Aorta (tissue), 5 donors: ENCODE data around the gene RAB40B. TPM values are rescaled to one million over a fixed set of nuclear protein-coding genes. Genes with fewer than 3 reads are reported as not detected.

Experiments used
- ATAC-seq: fragments of 200-7000 bp; cut with Tn5 transposase; one replicate; pipeline ENCODE4 v1.9.1; 2022; ENCODE audit warnings: moderate library complexity; ENCODE audit not compliant: low FRiP score
- DNase-seq, 2 donors: peaks; one replicate each; pipeline ENCODE4 v3.0.0-alpha.2; 2020
- H3K27ac ChIP-seq, 2 donors: one replicate each; pipeline ENCODE4 v1.5.1; 2013; ENCODE audit warnings: low read length in 2 of 2, mild to moderate bottlenecking in 2 of 2, moderate library complexity in 2 of 2, control low read depth in 1 of 2, inconsistent platforms in 1 of 2, low read depth in 1 of 2
- H3K27me3 ChIP-seq, 2 donors: one replicate each; pipeline ENCODE4 v1.6.1; 2013; ENCODE audit warnings: control low read depth in 1 of 2, low read length in 1 of 2, mild to moderate bottlenecking in 1 of 2, moderate library complexity in 1 of 2; ENCODE audit not compliant: insufficient read depth in 2 of 2, control insufficient read depth in 1 of 2
- H3K36me3 ChIP-seq, 2 donors: one replicate each; pipeline ENCODE4 v1.6.1; 2013; ENCODE audit warnings: control low read depth in 1 of 2, low read length in 1 of 2, mild to moderate bottlenecking in 1 of 2; ENCODE audit not compliant: insufficient read depth in 2 of 2, control insufficient read depth in 1 of 2
- H3K4me1 ChIP-seq, 2 donors: one replicate each; pipeline ENCODE4 v1.6.1; 2013; ENCODE audit warnings: low read length in 2 of 2, control low read depth in 1 of 2, mild to moderate bottlenecking in 1 of 2, moderate library complexity in 1 of 2; ENCODE audit not compliant: insufficient read depth in 2 of 2, control insufficient read depth in 1 of 2
- H3K4me3 ChIP-seq, 2 donors: one replicate each; pipeline ENCODE4 v1.5.1; 2013; ENCODE audit warnings: low read length in 2 of 2, control low read depth in 1 of 2, mild to moderate bottlenecking in 1 of 2
- H3K9me3 ChIP-seq: one replicate; pipeline ENCODE4 v1.6.1; 2013; ENCODE audit warnings: mild to moderate bottlenecking, low read length; ENCODE audit not compliant: control insufficient read depth
- WGBS, 2 donors: extraction: QIAGEN DNeasy Blood & Tissue Kit; methylation state at CpG; one replicate each; pipeline ENCODE4 v1.1.7; 2013; 5-methylcytosine and 5-hydroxymethylcytosine counted together
- intact Hi-C, 2 donors: fragments of 100-400 bp; cut with DNase I; formaldehyde crosslinking; loops; one replicate each; pipeline versions ENCODE4 v1.14.2 to v1.15.0; 2022
- polyA plus RNA-seq, 2 donors: library from polyadenylated mRNA; stranded (reverse); fragments of 200-250 nt; gene quantifications; one replicate each; pipeline ENCODE4 v1.2.3, GENCODE V29; 2013
- total RNA-seq, 2 donors: library from RNA; stranded (reverse); fragmentation: NEBNext Ultra II Directional; extraction: Animal tissue kit (Norgen Biotek cat#: 25700); gene quantifications; one replicate each; pipeline ENCODE4 v1.2.1, GENCODE V29; 2021
- donor health status: healthy with polysubstance abuse.
- donor health status: Bipolar disorder and iron deficiency.
- donor health status: DM: no; HTN: no; CAD: no.
- donor health status: DM: no; HTN: no; CAD: no.
- donor health status: DM: yes; HTN: yes; CAD: no.

Gene RAB40B
- total and polyA plus RNA-seq, 4 donors = 4.5 to 19.5 (median 11.2) TPM

- Histone ChIP-seq H3K27me3 (no peaks in the 10 kb centered on the region), H3K4me3 (no peak overlapping the region), H3K4me1 (no peaks in the 10 kb centered on the region), H3K36me3 (no peaks in the 10 kb centered on the region), H3K27ac (no peak overlapping the region), H3K9me3 (no peaks in the 10 kb centered on the region)
- intact Hi-C loops = no loop called here
- WGBS, 2 donors = 93 to 94% methylated on average over 19 of the region's 19 CpGs
- ATAC-seq (no peak), DNase-seq (no peak)
Observed at GRCh38 chr17:82720204-82720603, 21.7 kb upstream of the RAB40B start.

DNA sequence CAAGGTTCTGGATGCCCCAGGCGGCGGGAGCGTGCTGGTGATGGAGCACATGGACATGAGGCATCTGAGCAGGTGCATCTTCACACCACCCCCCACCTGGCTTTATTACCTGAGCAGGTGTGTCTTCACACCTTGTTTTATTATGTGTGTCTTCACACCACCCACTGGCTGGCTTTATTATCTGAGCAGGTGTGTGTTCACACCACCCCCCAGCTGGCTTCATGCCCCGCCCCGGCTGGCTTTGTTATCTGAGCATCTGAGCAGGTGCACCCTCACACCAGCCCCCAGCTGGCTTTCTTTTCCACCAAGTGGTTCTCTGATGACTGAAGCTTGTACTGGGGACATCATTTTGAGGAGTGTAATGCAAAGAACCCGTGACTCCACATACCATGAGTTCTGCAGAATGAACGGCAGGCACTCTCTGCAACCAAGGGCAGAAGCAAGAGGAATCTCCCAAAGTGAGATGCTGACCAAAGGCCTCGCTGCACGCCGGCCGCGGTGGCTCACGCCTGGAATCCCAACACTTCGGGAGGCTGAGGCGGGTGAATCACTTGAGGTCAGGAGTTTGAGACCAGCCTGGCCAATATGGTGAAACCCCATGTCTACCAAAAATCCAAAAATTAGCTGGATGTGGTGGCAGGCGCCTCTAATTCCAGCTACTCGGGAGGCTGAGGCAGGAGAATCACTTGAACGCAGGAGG is 20.6 kb upstream of the RAB40B start:
- no peaks in the 10 kb centered on the region for H3K27me3 ChIP-seq
- WGBS, 2 donors = 95% methylated on average over 18 of the region's 18 CpGs
- intact Hi-C loops = loop anchor here in 1 of 2 donors (2.0 to 5.0 kb wide), 2 partner anchors 16 to 33 kb away; partner anchors contain the start of genes FN3K and TBCD
- H3K4me1 ChIP-seq = no peaks in the 10 kb centered on the region
- H3K4me3 ChIP-seq = no peak overlapping the region
- DNase-seq = no peak
- H3K36me3 ChIP-seq = no peaks in the 10 kb centered on the region
- no peak for ATAC-seq
- no peaks in the 10 kb centered on the region for H3K9me3 ChIP-seq
- no peak overlapping the region for H3K27ac ChIP-seq

GRCh38 chr17:82716203-82717010 is 17.9 kb upstream of the RAB40B start, which contains the start of gene FN3KRP:
Gene FN3KRP, plus strand, starts transcription at chr17:82716706. Its CDS starts 50 bp downstream, at chr17:82716756.
- Histone ChIP-seq H3K4me3 (peak within 1 kb of the TSS; percentile 71), H3K27ac (no peak within 1 kb of the TSS), H3K27me3 (no peaks in the 10 kb centered on the region), H3K4me1 (no peaks in the 10 kb centered on the region), H3K9me3 (no peaks in the 10 kb centered on the region), H3K36me3 (no peaks in the 10 kb centered on the region)
- WGBS, 2 donors = 0 to 1% methylated on average over 63 to 75 of the region's 75 CpGs
- intact Hi-C loops = loop anchor here in 1 of 2 donors (5.0 kb wide), 1 partner anchor 36 kb away; the partner anchor contains the start of gene TBCD
- peak; percentile 98 for DNase-seq
- ATAC-seq = peak; percentile 91

DNA sequence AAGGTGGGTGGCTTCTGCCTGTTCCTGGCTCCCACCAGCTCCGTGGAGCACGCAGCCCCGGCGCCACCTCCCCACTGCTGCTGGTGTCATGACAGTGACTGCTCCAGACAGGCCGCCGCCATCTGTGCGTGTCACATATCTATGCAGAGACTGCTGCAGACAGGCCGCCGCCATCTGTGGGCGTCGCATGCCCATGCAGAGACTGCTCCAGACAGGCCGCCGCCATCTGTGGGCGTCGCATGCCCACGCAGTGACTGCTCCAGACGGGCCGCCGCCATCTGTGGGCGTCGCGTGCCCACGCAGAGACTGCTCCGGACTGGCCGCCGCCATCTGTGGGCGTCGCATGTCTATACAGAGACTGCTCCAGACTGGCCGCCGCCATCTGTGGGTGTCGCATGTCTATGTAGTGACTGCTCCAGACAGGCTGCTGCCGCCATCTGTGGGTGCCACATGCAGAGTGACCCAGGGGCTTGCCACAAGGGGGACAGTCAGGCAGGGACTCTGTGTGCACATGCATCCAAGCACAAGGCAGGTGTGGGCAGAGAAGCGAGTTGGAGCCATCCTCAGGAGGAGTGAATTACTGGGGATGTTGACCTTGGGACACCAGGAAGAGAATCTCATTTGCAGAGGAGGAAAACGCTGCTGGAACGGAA is 14.7 kb upstream of the RAB40B start:
- H3K36me3 ChIP-seq = no peaks in the 10 kb centered on the region
- H3K9me3 ChIP-seq = no peaks in the 10 kb centered on the region
- DNase-seq (no peak), ATAC-seq (no peak)
- no peaks in the 10 kb centered on the region for H3K27me3 ChIP-seq
- intact Hi-C loops = no loop called here
- WGBS, 2 donors = 92 to 93% methylated on average over 35 of the region's 35 CpGs
- H3K4me1 ChIP-seq = no peaks in the 10 kb centered on the region
- no peak overlapping the region for H3K4me3 ChIP-seq
- H3K27ac ChIP-seq = no peak overlapping the region

DNA sequence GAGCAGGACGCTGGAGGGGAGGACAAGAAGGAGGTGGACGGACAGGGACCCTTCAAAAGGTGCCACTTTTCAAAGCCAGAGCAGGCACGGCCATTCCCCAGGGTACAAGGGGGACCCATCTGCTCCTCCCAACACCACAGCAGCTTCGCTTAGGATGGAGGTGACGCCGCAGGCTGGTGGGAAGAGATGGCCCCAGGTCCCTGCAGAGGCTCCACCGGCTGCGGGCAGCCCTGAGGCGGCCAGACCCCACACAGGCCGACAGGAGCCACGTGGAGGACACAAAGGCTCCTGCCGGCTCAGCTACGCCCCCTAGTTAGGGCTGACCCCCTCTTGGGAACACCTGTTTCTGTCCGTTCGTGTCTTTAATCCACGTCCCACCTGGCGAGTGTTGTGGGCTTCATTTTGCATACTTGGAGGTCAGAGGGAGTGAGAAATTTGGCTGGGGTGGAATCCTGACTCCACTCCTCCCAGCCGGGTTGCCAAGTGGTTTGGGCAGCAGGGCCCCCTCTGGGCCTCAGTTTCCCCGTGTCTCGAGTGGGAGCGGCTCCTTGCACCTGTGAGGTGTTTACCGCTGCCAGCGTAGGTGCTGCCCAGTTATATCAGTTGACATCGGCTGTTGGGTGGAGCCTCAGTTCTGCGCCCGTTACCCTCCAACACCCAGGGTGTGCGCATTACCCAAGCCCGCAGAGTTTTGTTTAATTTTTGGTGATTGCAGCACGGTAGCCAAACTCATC is 12.2 kb upstream of the RAB40B start:
- H3K9me3 ChIP-seq = no peaks in the 10 kb centered on the region
- H3K27me3 ChIP-seq = no peaks in the 10 kb centered on the region
- no peak for DNase-seq
- no peak overlapping the region for H3K27ac ChIP-seq
- no peak overlapping the region for H3K4me3 ChIP-seq
- H3K4me1 ChIP-seq = no peaks in the 10 kb centered on the region
- 78 to 79% methylated on average over 29 of the region's 29 CpGs for WGBS, 2 donors
- H3K36me3 ChIP-seq = no peaks in the 10 kb centered on the region
- intact Hi-C loops = no loop called here
- ATAC-seq = no peak

DNA sequence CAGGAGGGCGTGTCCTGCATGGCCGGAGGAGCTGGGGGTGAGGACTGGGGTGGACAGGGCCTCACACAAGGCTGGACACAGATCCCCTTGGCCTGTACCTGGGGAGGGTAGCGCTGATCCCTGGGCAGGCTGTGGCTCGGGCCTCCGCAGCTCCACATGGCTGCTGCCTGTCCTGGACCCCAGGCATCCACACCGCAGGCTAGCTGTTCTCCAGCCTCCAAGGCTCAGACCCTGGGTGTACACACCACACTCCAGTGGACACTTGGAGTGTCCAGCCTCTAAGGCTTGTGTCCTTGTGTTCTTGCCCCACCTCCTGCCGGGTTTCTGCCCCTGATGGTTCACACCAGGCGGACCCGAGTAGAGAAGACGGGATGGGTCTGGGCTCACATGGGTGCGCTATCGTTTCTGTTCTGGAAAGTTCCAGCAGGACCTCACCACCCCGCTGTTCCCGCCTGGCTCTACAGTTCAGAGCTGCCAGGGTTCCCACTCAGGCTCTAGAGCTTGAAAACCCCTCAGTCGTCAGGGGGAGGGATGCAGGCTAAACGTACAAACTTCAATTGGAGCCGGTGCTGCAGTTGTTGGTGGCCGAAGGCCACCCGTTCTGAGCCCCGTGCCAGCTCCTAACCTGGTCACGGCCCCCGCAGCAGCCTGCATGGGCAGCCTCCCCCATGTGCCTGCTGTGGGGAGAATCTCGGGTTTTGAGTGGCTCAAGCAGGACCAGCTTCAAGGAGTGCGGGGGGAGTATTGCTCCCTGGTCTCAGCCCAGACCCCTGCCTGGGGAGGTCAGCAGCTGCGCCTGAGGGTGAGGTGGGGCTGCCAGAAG is 11.4 kb upstream of the RAB40B start:
- ATAC-seq (no peak), DNase-seq (no peak)
- intact Hi-C loops = no loop called here
- Histone ChIP-seq H3K4me3 (no peak overlapping the region), H3K27me3 (no peaks in the 10 kb centered on the region), H3K27ac (no peak overlapping the region), H3K9me3 (no peaks in the 10 kb centered on the region), H3K36me3 (no peaks in the 10 kb centered on the region), H3K4me1 (no peaks in the 10 kb centered on the region)
- 86 to 90% methylated on average over 25 of the region's 25 CpGs for WGBS, 2 donors

GRCh38 chr17:82709024-82709675 is 10.7 kb upstream of the RAB40B start:
- H3K4me1 ChIP-seq = no peaks in the 10 kb centered on the region
- H3K4me3 ChIP-seq = no peak overlapping the region
- no peaks in the 10 kb centered on the region for H3K36me3 ChIP-seq
- no peaks in the 10 kb centered on the region for H3K9me3 ChIP-seq
- intact Hi-C loops = no loop called here
- ATAC-seq (no peak), DNase-seq (no peak)
- no peak overlapping the region for H3K27ac ChIP-seq
- H3K27me3 ChIP-seq = no peaks in the 10 kb centered on the region
- 66 to 71% methylated on average over 8 to 9 of the region's 9 CpGs for WGBS, 2 donors
